Thyroid gland (tissue), 4 donors: ENCODE results near the gene SPATA13. TPM values are rescaled to one million over a fixed set of nuclear protein-coding genes. Genes with fewer than 3 reads are reported as not detected.
A peak's percentile ranks its signal among the peaks of the same experiment; 100 is the strongest.

Experiments
- DNase-seq, 2 donors: peaks; one replicate each; pipeline ENCODE4 v3.0.0-alpha.2; 2019
- H3K27ac ChIP-seq, 3 donors: fragments of 200-600 bp; sonication (generic); 1 replicate in 2 of 3; 2 replicates in 1 of 3; pipeline ENCODE4 v1.5.1; 2016 to 2019; ENCODE audit warnings: mild to moderate bottlenecking in 1 of 3, moderate library complexity in 1 of 3
- H3K27me3 ChIP-seq: fragments of 200-600 bp; sonication (generic); one replicate; pipeline ENCODE4 v1.5.1; 2019
- H3K36me3 ChIP-seq, 2 donors: fragments of 200-600 bp; sonication (generic); one replicate each; pipeline ENCODE4 v1.5.1; 2016 to 2019
- H3K4me1 ChIP-seq, 2 donors: fragments of 200-600 bp; sonication (generic); one replicate each; pipeline ENCODE4 v1.5.1; 2017 to 2019
- H3K4me3 ChIP-seq, 3 donors: fragments of 200-600 bp; sonication (generic); replicated peaks in 1 of 3; 1 replicate in 2 of 3; 2 replicates in 1 of 3; pipeline ENCODE4 v1.5.1; 2016; ENCODE audit warnings: mild to moderate bottlenecking in 1 of 3
- H3K9me3 ChIP-seq: fragments of 200-600 bp; sonication (generic); one replicate; pipeline ENCODE4 v1.5.1; 2017
- POLR2A ChIP-seq, 2 donors: fragments of 450-650 bp; IDR thresholded peaks; one replicate each; pipeline ENCODE4 v1.6.1; 2017; ENCODE audit warnings: antibody characterized with exemption in 2 of 2, mild to moderate bottlenecking in 2 of 2, moderate library complexity in 1 of 2
- WGBS, 2 donors: methylation state at CpG; one replicate each; pipeline ENCODE4 v1.1.5; 2017; 5-methylcytosine and 5-hydroxymethylcytosine counted together
- intact Hi-C: fragments of 100-400 bp; cut with DNase I; formaldehyde crosslinking; loops from one replicate; pipeline ENCODE4 v1.15.1; 2023
- total RNA-seq, 4 donors: library from RNA; depleted of rRNA; stranded (reverse); fragments of >200 nt; gene quantifications; one replicate each; pipeline ENCODE4 v1.2.3, GENCODE V29; 2016
- TF ChIP-seq, protein P1 (sequence below), 6 experiments: fragments of 200-600 bp in 3 of 6; fragments of 450-650 bp in 3 of 6; sonication (generic) in 3 of 6; IDR thresholded peaks; one replicate each; pipeline ENCODE4 v1.5.1; 2016 to 2019; ENCODE audit warnings: antibody characterized with exemption in 6 of 6, mild to moderate bottlenecking in 2 of 6, inconsistent platforms in 1 of 6, moderate library complexity in 1 of 6

Gene SPATA13
- total RNA-seq, 4 donors from 2014 or later = 43.2 to 95.4 (median 51.1) TPM

DNA sequence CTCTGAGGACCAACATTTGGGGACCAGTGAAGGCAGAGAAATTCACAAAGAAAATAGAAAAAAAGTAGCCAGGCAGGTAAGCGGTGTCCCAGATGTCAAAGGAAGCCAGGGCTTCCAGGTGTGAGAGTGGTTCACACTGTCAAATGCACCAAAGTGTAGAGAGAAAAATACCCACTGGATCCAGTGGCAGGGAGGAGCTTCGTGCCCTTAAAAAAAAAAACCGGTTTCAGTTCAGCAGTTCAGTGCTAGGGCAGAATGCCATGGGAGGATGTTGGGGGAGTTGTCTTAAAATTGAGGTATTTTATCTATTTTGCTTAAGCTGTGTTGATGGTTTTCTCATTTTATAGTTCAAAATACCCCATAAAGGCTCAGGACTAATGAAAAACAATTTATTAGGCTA, 101.0 kb downstream of the SPATA13 start:
- DNase-seq = peak; percentile 31 to 57
- no peaks in the 10 kb centered on the region for H3K36me3 ChIP-seq
- H3K4me3 ChIP-seq = no peak overlapping the region
- H3K27ac ChIP-seq = peak overlapping the region in 2 of 3 donors; percentile 43 to 46
- H3K4me1 ChIP-seq = peaks cover 7 to 21% of the 10 kb centered on the region in 2 donors
- no peaks in the 10 kb centered on the region for H3K27me3 ChIP-seq
- no peaks in the 10 kb centered on the region for H3K9me3 ChIP-seq
- TF ChIP-seq, protein P1, sequence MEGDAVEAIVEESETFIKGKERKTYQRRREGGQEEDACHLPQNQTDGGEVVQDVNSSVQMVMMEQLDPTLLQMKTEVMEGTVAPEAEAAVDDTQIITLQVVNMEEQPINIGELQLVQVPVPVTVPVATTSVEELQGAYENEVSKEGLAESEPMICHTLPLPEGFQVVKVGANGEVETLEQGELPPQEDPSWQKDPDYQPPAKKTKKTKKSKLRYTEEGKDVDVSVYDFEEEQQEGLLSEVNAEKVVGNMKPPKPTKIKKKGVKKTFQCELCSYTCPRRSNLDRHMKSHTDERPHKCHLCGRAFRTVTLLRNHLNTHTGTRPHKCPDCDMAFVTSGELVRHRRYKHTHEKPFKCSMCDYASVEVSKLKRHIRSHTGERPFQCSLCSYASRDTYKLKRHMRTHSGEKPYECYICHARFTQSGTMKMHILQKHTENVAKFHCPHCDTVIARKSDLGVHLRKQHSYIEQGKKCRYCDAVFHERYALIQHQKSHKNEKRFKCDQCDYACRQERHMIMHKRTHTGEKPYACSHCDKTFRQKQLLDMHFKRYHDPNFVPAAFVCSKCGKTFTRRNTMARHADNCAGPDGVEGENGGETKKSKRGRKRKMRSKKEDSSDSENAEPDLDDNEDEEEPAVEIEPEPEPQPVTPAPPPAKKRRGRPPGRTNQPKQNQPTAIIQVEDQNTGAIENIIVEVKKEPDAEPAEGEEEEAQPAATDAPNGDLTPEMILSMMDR (IDR thresholded peaks at IDR 0.05) = no peak
- TF ChIP-seq POLR2A (IDR thresholded peaks at IDR 0.05) = peak in 1 of 2 donors; percentile 13
- 35 to 59% methylated on average over 3 of the region's 3 CpGs for WGBS, 2 donors
- intact Hi-C loops = no loop called here

DNA sequence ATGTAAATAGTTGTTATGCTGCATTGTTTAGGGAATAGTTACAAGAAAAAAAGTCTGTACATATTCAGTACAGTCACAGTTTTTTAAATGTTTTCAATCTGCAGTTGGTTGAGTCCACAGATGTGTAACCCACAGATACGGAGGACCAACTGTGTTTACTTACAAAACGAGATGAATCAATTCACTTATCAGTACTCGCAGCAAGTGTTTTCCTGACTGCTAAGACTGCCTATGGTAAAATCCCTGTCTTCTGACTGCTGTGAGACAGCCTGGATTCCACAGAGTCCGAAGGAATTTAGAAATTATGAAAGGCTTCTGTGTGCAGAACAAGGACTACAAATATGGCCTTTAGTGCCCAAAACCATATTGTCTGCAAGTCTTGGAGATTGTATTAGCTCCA, 103.1 kb downstream of the SPATA13 start:
- Histone ChIP-seq H3K36me3 (no peaks in the 10 kb centered on the region), H3K27me3 (no peaks in the 10 kb centered on the region), H3K27ac (peak overlapping the region in 1 of 3 donors; percentile 4), H3K4me3 (no peak overlapping the region), H3K4me1 (peaks cover 7 to 34% of the 10 kb centered on the region in 2 donors), H3K9me3 (no peaks in the 10 kb centered on the region)
- DNase-seq = no peak
- 63 to 84% methylated on average over 4 of the region's 4 CpGs for WGBS, 2 donors
- no peak for TF ChIP-seq POLR2A (IDR thresholded peaks at IDR 0.05)
- TF ChIP-seq, protein P1 (IDR thresholded peaks at IDR 0.05) = no peak
- intact Hi-C loops = no loop called here

DNA sequence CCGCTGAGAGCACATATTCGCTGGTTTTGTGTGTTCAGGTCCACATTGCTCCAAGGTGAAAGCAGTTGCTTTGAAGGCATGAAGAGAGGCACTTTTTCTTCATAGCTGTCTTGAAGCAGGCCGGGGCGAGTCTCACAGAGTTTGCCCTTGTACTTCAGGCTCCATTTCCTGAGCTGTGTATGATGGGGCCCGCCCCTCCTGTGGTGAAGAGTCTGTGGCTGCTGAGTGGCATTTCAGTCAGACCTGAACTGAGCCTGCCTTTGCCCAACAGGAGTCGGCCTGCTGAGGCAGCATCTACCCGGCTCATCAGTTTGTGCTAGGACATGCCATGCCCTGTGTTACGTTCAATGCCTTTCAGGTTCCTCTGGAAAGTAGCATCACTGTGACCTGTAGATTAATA, 104.5 kb downstream of the SPATA13 start:
- Histone ChIP-seq H3K27ac (peak overlapping the region in 2 of 3 donors; percentile 13 to 34), H3K27me3 (no peaks in the 10 kb centered on the region), H3K4me1 (peaks cover 7 to 34% of the 10 kb centered on the region in 2 donors), H3K9me3 (no peaks in the 10 kb centered on the region), H3K4me3 (no peak overlapping the region), H3K36me3 (no peaks in the 10 kb centered on the region)
- intact Hi-C loops = no loop called here
- 60 to 79% methylated on average over 8 of the region's 8 CpGs for WGBS, 2 donors
- no peak for TF ChIP-seq POLR2A (IDR thresholded peaks at IDR 0.05)
- TF ChIP-seq, protein P1 (IDR thresholded peaks at IDR 0.05) = no peak
- DNase-seq = peak; percentile 51 to 58

DNA sequence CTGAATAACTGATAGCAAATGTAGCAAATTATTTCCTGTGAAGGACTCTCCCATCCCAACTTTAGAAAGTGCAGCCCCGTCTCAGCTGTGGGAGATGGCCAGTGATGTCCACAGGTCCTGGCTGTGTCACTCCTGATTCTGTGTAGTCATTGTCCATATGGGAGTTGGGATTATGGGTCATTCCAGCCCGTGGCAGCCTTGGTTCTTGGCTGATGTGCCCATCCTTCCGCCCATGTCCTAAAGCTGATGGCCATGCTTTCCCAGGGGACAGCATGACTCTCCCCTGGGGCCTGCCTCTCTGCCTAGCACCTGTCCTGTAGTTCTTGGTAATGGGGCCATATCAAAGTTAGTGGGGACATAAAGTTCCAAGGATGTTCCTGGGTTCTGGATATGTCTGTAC, 104.9 kb downstream of the SPATA13 start:
- H3K4me3 ChIP-seq = no peak overlapping the region
- no peaks in the 10 kb centered on the region for H3K27me3 ChIP-seq
- DNase-seq = no peak
- peaks cover 11 to 37% of the 10 kb centered on the region in 2 donors for H3K4me1 ChIP-seq
- peak overlapping the region in 1 of 3 donors; percentile 34 for H3K27ac ChIP-seq
- no peaks in the 10 kb centered on the region for H3K36me3 ChIP-seq
- H3K9me3 ChIP-seq = no peaks in the 10 kb centered on the region
- 95 to 100% methylated on average over 3 of the region's 3 CpGs for WGBS, 2 donors
- TF ChIP-seq POLR2A (IDR thresholded peaks at IDR 0.05) = no peak
- TF ChIP-seq, protein P1 (IDR thresholded peaks at IDR 0.05) = no peak
- intact Hi-C loops = no loop called here

DNA sequence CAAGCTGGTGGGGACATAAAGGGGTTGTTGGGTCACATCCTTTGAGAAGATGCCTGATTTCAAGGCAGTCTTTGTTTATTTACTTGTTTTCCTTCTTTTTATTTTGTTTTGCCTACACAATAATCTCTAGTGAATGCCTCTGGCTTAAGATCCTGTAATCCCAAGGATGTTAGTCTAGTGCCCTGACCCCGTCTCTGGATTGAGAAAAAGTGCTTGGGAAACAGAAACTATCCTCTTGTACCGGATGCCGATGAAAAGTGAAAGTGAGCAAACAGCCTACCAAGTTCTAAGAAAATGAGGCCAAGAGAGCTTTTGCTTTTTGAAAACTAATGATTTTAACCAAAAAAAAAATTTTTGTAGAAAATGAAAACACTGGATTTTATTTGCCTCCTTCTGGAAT, 106.8 kb downstream of the SPATA13 start:
- peak overlapping the region in 2 of 3 donors; percentile 34 to 62 for H3K27ac ChIP-seq
- intact Hi-C loops = no loop called here
- DNase-seq = no peak
- no peak overlapping the region for H3K4me3 ChIP-seq
- no peaks in the 10 kb centered on the region for H3K27me3 ChIP-seq
- TF ChIP-seq, protein P1 (IDR thresholded peaks at IDR 0.05) = no peak
- TF ChIP-seq POLR2A (IDR thresholded peaks at IDR 0.05) = no peak
- no peaks in the 10 kb centered on the region for H3K9me3 ChIP-seq
- WGBS, 2 donors = 52 to 73% methylated on average over 3 of the region's 3 CpGs
- H3K4me1 ChIP-seq = peaks cover 17 to 41% of the 10 kb centered on the region in 2 donors
- no peaks in the 10 kb centered on the region for H3K36me3 ChIP-seq
